ENCODE results near the gene SMIM35. TPM values are rescaled to one million over a fixed set of nuclear protein-coding genes. Genes with fewer than 3 reads are reported as not detected.

SMIM35 gene
- total RNA-seq, 2 experiments from 2014 or later, result 3.2 to 4.0 TPM

- Mint-ChIP-seq H3K4me3 (no peak overlapping the region), H3K9me3 (ENCODE audit: low read depth) (peaks cover 15% of the 10 kb centered on the region), H3K27ac (no peak overlapping the region), H3K36me3 (peaks cover 12% of the 10 kb centered on the region), H3K27me3 (peaks cover 10% of the 10 kb centered on the region), H3K4me1 (peaks cover 4% of the 10 kb centered on the region)
- CTCF ChIA-PET, result no interaction called here
- ATAC-seq, result no peak
- DNase-seq, result no peak
These were observed 2.5 kb downstream of the SMIM35 start for GRCh38 chr11:118084247-118084646.

DNA sequence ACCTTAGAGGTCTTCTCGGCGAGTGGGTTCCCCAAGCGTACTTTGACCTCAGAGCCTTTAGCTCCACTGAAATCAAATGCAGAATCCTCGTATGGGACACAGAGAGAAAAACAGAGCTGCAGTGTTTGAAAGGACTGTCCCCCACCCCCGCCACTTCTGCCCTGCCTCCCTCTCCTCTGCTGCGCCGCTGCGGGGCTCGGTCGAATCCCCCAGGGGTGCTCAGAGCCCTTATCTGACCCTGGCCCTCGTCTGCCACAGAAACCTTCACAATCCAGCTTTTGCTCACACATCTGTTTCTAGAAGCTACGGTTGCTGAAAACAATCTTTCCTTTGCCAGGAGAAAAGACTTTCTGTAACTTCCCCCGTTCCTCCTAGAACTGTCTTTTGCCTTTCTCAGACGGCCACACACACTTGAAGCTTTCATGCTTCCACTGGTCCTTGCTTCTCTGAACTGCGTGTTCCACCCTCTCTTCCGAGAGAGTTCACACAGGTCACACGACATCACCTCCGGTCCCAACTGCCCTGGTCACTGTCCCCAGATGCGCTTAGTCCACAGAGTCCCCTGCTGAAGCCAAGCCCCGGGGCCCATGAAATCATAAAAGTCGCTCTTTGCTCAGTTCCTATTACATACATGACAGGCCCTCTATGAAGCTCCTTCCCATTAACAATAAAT lies 3.7 kb downstream of the SMIM35 start:
- H3K27ac Mint-ChIP-seq, result no peak overlapping the region
- H3K27me3 Mint-ChIP-seq, result peaks cover 13% of the 10 kb centered on the region
- DNase-seq (no peak), ATAC-seq (no peak)
- peaks cover 7% of the 10 kb centered on the region for H3K36me3 Mint-ChIP-seq
- CTCF ChIA-PET, result interaction anchor here (0.8 kb wide), 1 partner anchor 11 kb away, joined by 3 read pairs; no protein-coding TSS in a partner anchor
- no peak overlapping the region for H3K4me3 Mint-ChIP-seq
- H3K9me3 Mint-ChIP-seq (ENCODE audit: low read depth), result peaks cover 9% of the 10 kb centered on the region
- peaks cover 8% of the 10 kb centered on the region for H3K4me1 Mint-ChIP-seq

GRCh38 chr11:118081241-118081958 lies 5.4 kb downstream of the SMIM35 start:
- CTCF ChIA-PET, result no interaction called here
- Mint-ChIP-seq H3K27me3 (peaks cover 15% of the 10 kb centered on the region), H3K9me3 (ENCODE audit: low read depth) (peaks cover 1% of the 10 kb centered on the region), H3K4me1 (peaks cover 11% of the 10 kb centered on the region), H3K27ac (no peak overlapping the region), H3K4me3 (no peak overlapping the region), H3K36me3 (no peaks in the 10 kb centered on the region)
- DNase-seq (no peak), ATAC-seq (no peak)

GRCh38 chr11:118080296-118080695 lies 6.5 kb downstream of the SMIM35 start:
- Mint-ChIP-seq H3K9me3 (ENCODE audit: low read depth) (no peaks in the 10 kb centered on the region), H3K4me1 (peaks cover 12% of the 10 kb centered on the region), H3K4me3 (no peak overlapping the region), H3K27ac (no peak overlapping the region), H3K27me3 (peaks cover 16% of the 10 kb centered on the region), H3K36me3 (no peaks in the 10 kb centered on the region)
- no peak for ATAC-seq
- CTCF ChIA-PET, result interaction anchor here (1.6 to 1.9 kb wide), 2 partner anchors 27 to 65 kb away, joined by 4 to 8 read pairs; no protein-coding TSS in a partner anchor
- DNase-seq, result no peak

GRCh38 chr11:118079491-118079890 lies 7.3 kb downstream of the SMIM35 start:
- no peak overlapping the region for H3K4me3 Mint-ChIP-seq
- H3K4me1 Mint-ChIP-seq, result peaks cover 12% of the 10 kb centered on the region
- CTCF ChIA-PET, result interaction anchor here (1.3 to 1.9 kb wide), 5 partner anchors 26 to 235 kb away, joined by 3 to 8 read pairs (median 4); no protein-coding TSS in a partner anchor
- ATAC-seq, result peak; percentile 39
- H3K27ac Mint-ChIP-seq, result no peak overlapping the region
- no peaks in the 10 kb centered on the region for H3K36me3 Mint-ChIP-seq
- H3K9me3 Mint-ChIP-seq (ENCODE audit: low read depth), result no peaks in the 10 kb centered on the region
- H3K27me3 Mint-ChIP-seq, result peaks cover 12% of the 10 kb centered on the region
- peak; percentile 47 for DNase-seq

GRCh38 chr11:118078911-118079411 lies 7.8 kb downstream of the SMIM35 start:
- peaks cover 12% of the 10 kb centered on the region for H3K4me1 Mint-ChIP-seq
- CTCF ChIA-PET, result interaction anchor here (1.3 to 1.9 kb wide), 4 partner anchors 66 to 235 kb away, joined by 3 to 8 read pairs (median 4); no protein-coding TSS in a partner anchor
- no peaks in the 10 kb centered on the region for H3K36me3 Mint-ChIP-seq
- no peak for DNase-seq
- ATAC-seq, result no peak
- no peaks in the 10 kb centered on the region for H3K9me3 Mint-ChIP-seq (ENCODE audit: low read depth)
- H3K4me3 Mint-ChIP-seq, result no peak overlapping the region
- no peak overlapping the region for H3K27ac Mint-ChIP-seq
- peaks cover 14% of the 10 kb centered on the region for H3K27me3 Mint-ChIP-seq

DNA sequence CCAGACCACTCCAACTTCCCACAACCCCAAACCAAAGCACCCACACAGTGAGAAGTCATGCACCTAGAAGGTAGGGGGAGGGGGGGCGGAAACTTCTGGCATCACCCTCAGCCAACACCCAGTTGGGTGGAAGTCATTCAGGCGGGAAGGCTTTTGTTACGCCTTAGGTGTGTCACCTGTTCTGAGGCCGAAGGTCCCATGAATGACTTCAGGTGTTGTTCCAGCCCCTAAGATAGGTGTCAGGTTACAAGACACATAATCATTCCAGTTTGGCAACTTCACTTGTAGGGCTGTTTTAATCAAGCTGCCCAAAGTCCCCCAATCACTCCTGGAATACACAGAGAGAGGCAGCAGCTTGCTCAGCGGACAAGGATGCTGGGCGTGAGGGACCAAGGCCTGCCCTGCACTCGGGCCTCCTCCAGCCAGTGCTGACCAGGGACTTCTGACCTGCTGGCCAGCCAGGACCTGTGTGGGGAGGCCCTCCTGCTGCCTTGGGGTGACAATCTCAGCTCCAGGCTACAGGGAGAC lies 9.9 kb downstream of the SMIM35 start, which contains the start of gene TMPRSS4:
TMPRSS4 (plus strand) TSS at position 325 of the 528 bp plus-strand sequence. CDS start 225 bp downstream, outside the sequence.
- Mint-ChIP-seq H3K27ac (no peak within 1 kb of the TSS), H3K4me1 (peaks cover 12% of the 10 kb centered on the region), H3K36me3 (no peaks in the 10 kb centered on the region), H3K4me3 (no peak within 1 kb of the TSS), H3K27me3 (peaks cover 18% of the 10 kb centered on the region), H3K9me3 (ENCODE audit: low read depth) (no peaks in the 10 kb centered on the region)
- no peak for ATAC-seq
- DNase-seq, result no peak
- CTCF ChIA-PET, result interaction anchor here (0.8 kb wide), 1 partner anchor 130 kb away, joined by 3 read pairs; no protein-coding TSS in a partner anchor

DNA sequence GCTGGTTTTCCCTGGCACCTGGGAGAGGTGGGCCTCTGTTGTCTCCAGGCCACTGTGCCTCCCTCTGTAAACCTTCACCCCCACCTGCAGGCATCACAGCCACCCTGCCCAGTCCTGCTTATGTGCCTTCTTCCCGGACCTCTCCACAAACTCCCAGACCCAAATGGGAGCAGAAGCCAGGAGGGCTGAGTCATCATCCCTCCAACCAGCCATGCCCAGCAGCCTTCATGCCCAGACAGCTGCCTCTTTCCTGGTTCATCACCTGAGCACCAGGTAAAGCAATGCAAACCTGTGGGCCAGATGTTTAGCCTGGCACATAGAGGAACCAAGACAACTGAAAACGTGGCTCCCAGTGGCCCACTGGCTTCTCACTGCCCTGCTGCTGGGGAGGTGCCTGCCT lies 12.0 kb downstream of the SMIM35 start:
- no peak for ATAC-seq
- no peak overlapping the region for H3K4me3 Mint-ChIP-seq
- no peaks in the 10 kb centered on the region for H3K36me3 Mint-ChIP-seq
- CTCF ChIA-PET, result interaction anchor here (0.9 kb wide), 1 partner anchor 97 kb away, joined by 3 read pairs; no protein-coding TSS in a partner anchor
- peaks cover 12% of the 10 kb centered on the region for H3K4me1 Mint-ChIP-seq
- H3K9me3 Mint-ChIP-seq (ENCODE audit: low read depth), result no peaks in the 10 kb centered on the region
- no peak for DNase-seq
- H3K27me3 Mint-ChIP-seq, result peaks cover 15% of the 10 kb centered on the region
- no peak overlapping the region for H3K27ac Mint-ChIP-seq

GRCh38 chr11:118074091-118074685 lies 12.6 kb downstream of the SMIM35 start:
- H3K4me1 Mint-ChIP-seq, result peaks cover 8% of the 10 kb centered on the region

GRCh38 chr11:118073554-118073953 lies 13.2 kb downstream of the SMIM35 start:
- ATAC-seq (no peak), DNase-seq (no peak)
- CTCF ChIA-PET, result interaction anchor here (3.8 kb wide), 1 partner anchor 20 kb away, joined by 19 read pairs; no protein-coding TSS in a partner anchor
- peaks cover 15% of the 10 kb centered on the region for H3K27me3 Mint-ChIP-seq
- no peak overlapping the region for H3K27ac Mint-ChIP-seq
- H3K36me3 Mint-ChIP-seq, result no peaks in the 10 kb centered on the region
- H3K4me1 Mint-ChIP-seq, result peaks cover 4% of the 10 kb centered on the region
- H3K9me3 Mint-ChIP-seq (ENCODE audit: low read depth), result no peaks in the 10 kb centered on the region
- no peak overlapping the region for H3K4me3 Mint-ChIP-seq

More at GRCh38 chr11:118074091-118074685, 12.6 kb downstream of the SMIM35 start:
- CTCF ChIA-PET, result interaction anchor here (0.9 to 3.8 kb wide), 2 partner anchors 20 to 98 kb away, joined by 3 to 19 read pairs; no protein-coding TSS in a partner anchor
- Mint-ChIP-seq H3K36me3 (no peaks in the 10 kb centered on the region), H3K4me3 (no peak overlapping the region), H3K27me3 (peaks cover 15% of the 10 kb centered on the region), H3K9me3 (ENCODE audit: low read depth) (no peaks in the 10 kb centered on the region), H3K27ac (no peak overlapping the region)
- ATAC-seq (no peak), DNase-seq (no peak)

DNA sequence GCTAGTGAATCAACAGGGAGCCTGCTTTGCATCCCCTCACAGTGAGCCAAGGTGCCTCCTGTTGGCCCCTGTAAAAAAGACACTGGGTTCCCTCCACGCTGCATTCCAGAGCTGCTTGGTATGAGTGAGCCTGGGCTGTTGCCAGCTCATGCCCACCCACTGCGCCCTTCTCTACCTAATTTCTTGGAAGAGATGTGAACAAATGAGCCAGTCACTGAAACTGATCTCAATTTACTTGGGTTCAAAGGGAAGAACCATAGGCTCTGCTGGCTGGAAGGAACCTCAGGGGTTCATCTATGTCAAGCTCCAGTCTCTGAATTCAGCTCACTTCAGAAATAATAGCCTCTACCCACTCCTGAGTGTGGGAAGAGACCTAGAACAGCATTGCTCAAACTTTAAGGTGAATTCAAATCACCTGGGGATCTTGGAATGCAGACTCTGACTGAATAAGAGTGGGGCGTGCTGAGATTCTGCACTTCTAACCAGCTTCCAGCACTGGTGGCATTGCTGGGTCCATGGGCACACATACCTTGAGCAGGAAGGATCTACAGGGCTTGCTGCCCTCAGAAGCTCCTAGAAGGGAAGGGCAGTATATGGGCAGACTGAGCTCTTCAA lies 15.2 kb downstream of the SMIM35 start:
- CTCF ChIA-PET, result interaction anchor here (0.7 to 3.8 kb wide), 4 partner anchors 18 to 248 kb away, joined by 3 to 19 read pairs (median 4); no protein-coding TSS in a partner anchor
- H3K27ac Mint-ChIP-seq, result no peak overlapping the region

GRCh38 chr11:118068945-118069612 lies 17.7 kb downstream of the SMIM35 start:
- H3K36me3 Mint-ChIP-seq, result no peaks in the 10 kb centered on the region
- no peak overlapping the region for H3K27ac Mint-ChIP-seq
- DNase-seq (no peak), ATAC-seq (no peak)
- CTCF ChIA-PET, result interaction anchor here (0.6 kb wide), 1 partner anchor 8 kb away, joined by 3 read pairs; no protein-coding TSS in a partner anchor
- H3K4me3 Mint-ChIP-seq, result no peak overlapping the region
- H3K9me3 Mint-ChIP-seq (ENCODE audit: low read depth), result no peaks in the 10 kb centered on the region
- peaks cover 9% of the 10 kb centered on the region for H3K27me3 Mint-ChIP-seq
- peaks cover 14% of the 10 kb centered on the region for H3K4me1 Mint-ChIP-seq

More for the DNA sequence above, 15.2 kb downstream of the SMIM35 start:
- no peak for ATAC-seq
- Mint-ChIP-seq H3K4me1 (peaks cover 6% of the 10 kb centered on the region), H3K9me3 (ENCODE audit: low read depth) (no peaks in the 10 kb centered on the region), H3K27me3 (peaks cover 10% of the 10 kb centered on the region), H3K36me3 (no peaks in the 10 kb centered on the region), H3K4me3 (no peak overlapping the region)
- no peak for DNase-seq
